ENCODE data around the gene NDST1. TPM values are rescaled to one million over a fixed set of nuclear protein-coding genes. Genes with fewer than 3 reads are reported as not detected.

The NDST1 gene
- polyA plus RNA-seq, 1 donor: 45.4 TPM

DNA sequence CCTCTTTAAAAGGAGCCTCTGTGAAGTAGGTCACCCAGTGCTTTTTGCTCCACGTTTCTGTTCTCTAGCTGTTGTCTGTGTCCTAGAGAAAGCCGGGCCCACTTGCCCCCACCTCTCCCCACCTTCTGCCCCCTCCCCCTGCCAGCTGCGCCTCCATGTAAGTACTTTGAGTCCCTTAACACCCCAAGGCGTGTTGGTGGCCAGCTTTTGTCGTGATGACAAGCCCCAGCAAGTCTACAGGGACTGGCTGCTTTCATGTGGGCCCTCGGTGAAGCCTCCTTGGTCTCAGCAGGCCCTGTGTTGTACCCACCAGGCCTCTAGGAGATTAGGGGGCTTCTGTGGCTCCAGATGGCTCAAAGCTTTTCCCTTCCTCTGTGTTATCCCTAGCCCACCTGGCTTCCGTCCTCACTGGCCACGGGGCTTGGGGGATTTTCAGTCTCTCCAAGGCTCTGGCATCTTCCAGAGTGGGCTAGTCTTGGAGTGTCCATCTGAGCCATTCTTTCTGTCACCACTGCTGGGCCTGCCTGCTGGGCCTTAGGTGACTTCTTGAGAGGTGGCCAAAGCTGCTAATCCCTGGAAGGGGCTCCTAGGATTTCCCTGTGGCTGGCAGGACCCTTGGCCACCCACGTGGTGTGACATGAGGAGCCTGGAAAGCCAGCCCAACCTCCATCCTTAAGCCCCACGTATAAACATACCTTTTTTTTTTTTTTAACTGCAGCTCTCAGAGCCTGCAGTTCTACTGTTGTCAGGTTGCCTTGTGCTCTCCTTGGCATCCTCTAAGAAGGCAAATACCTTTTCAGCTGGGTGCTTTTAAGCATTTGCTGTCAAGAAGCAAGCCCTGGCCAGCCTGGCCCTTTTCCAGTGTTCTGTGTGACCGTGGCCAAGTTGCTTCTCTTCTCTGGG, 1.1 kb upstream of the NDST1 start:
- no peaks in the 10 kb centered on the region for H3K9me3 ChIP-seq (ENCODE audit: control insufficient read depth, low read depth, low read length)
- 20% methylated on average over 1 of the region's 11 CpGs for WGBS (ENCODE audit: insufficient coverage, low lambda C conversion rate)
- no peak overlapping the region for H3K4me3 ChIP-seq (ENCODE audit: low read length)
- H3K36me3 ChIP-seq (ENCODE audit: control insufficient read depth, insufficient read depth, low read length): peaks cover 5% of the 10 kb centered on the region
- H3K4me1 ChIP-seq (ENCODE audit: control insufficient read depth, insufficient read depth, low read length): peaks cover 54% of the 10 kb centered on the region
- H3K27me3 ChIP-seq (ENCODE audit: control insufficient read depth, insufficient read depth, low read length): no peaks in the 10 kb centered on the region
- peak in 1 of 2 donors; percentile 28 for DNase-seq
- H3K27ac ChIP-seq (ENCODE audit: low read length): peak overlapping the region; percentile 39

DNA sequence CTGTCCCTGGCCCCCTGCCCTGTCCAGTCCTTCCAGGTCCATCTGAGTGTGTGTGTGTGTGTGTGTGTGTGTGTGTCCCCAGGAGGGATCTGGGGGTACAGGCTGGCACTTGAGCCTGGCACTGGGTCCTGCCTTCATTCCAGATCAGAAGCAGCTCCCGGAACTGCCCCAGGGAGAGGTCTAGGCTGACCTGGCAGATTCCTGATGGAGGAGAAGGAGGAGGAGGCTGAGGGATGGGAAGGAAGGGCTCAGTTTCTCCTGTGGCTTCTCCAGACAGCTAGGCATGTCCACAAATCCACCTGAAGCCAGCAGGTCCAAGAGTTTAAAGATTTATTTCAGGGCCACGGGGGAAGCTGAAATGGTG, 328 bp downstream of the NDST1 start:
- no peak overlapping the region for H3K27ac ChIP-seq (ENCODE audit: low read length)
- H3K4me1 ChIP-seq (ENCODE audit: control insufficient read depth, insufficient read depth, low read length): peaks cover 66% of the 10 kb centered on the region
- no CpG with 5 or more reads among the region's 2 CpGs for WGBS (ENCODE audit: insufficient coverage, low lambda C conversion rate)
- H3K36me3 ChIP-seq (ENCODE audit: control insufficient read depth, insufficient read depth, low read length): peaks cover 5% of the 10 kb centered on the region
- no peaks in the 10 kb centered on the region for H3K9me3 ChIP-seq (ENCODE audit: control insufficient read depth, low read depth, low read length)
- no peaks in the 10 kb centered on the region for H3K27me3 ChIP-seq (ENCODE audit: control insufficient read depth, insufficient read depth, low read length)
- DNase-seq: no peak
- H3K4me3 ChIP-seq (ENCODE audit: low read length): no peak overlapping the region

DNA sequence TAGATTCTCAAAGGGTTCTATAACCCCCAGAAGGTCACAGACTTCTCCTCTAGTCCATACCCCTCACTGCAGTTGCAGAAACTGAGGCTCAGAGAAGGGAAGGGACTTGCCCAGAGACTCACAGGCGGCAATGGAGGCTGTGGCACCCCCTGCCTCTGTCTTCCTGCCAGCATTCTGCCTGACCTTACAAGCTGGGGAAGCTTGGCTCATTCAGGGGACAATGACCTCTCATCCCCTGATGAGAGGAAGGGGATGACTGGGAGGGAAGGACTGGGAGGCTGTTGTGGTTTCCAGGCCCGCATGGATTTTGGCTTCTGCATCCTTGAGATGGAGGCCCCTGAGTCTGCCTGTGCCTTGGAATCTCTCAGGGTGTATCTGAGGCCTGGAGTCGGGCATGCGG, 897 bp downstream of the NDST1 start:
- H3K27me3 ChIP-seq (ENCODE audit: control insufficient read depth, insufficient read depth, low read length): no peaks in the 10 kb centered on the region
- no peak overlapping the region for H3K27ac ChIP-seq (ENCODE audit: low read length)
- H3K36me3 ChIP-seq (ENCODE audit: control insufficient read depth, insufficient read depth, low read length): peaks cover 5% of the 10 kb centered on the region
- peaks cover 66% of the 10 kb centered on the region for H3K4me1 ChIP-seq (ENCODE audit: control insufficient read depth, insufficient read depth, low read length)
- no peaks in the 10 kb centered on the region for H3K9me3 ChIP-seq (ENCODE audit: control insufficient read depth, low read depth, low read length)
- no peak for DNase-seq
- no peak overlapping the region for H3K4me3 ChIP-seq (ENCODE audit: low read length)
- no CpG with 5 or more reads among the region's 4 CpGs for WGBS (ENCODE audit: insufficient coverage, low lambda C conversion rate)

DNA sequence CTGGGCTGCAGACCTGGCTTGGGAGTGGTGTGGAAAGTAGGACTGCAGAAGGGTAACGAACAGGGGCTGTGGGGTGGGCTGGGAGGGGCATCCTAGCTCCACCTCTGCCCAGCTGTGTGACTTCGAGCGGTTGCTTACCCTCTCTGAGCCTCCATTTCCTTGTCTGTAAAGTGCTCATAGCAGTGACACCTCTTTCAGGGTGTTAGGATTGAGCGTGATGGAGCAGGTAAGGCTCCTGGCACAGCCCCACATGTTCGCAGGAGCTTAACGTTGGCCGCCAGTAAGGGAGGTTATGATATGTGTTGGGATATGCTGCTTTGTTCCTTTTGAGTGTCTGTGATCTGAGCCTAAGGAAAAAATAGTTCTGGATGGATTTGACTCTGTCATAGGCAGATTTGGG, 2.1 kb downstream of the NDST1 start:
- no peaks in the 10 kb centered on the region for H3K9me3 ChIP-seq (ENCODE audit: control insufficient read depth, low read depth, low read length)
- H3K4me3 ChIP-seq (ENCODE audit: low read length): no peak overlapping the region
- H3K4me1 ChIP-seq (ENCODE audit: control insufficient read depth, insufficient read depth, low read length): peaks cover 63% of the 10 kb centered on the region
- peak overlapping the region; percentile 96 for H3K27ac ChIP-seq (ENCODE audit: low read length)
- H3K36me3 ChIP-seq (ENCODE audit: control insufficient read depth, insufficient read depth, low read length): peaks cover 8% of the 10 kb centered on the region
- WGBS (ENCODE audit: insufficient coverage, low lambda C conversion rate): no CpG with 5 or more reads among the region's 7 CpGs
- no peaks in the 10 kb centered on the region for H3K27me3 ChIP-seq (ENCODE audit: control insufficient read depth, insufficient read depth, low read length)
- no peak for DNase-seq

DNA sequence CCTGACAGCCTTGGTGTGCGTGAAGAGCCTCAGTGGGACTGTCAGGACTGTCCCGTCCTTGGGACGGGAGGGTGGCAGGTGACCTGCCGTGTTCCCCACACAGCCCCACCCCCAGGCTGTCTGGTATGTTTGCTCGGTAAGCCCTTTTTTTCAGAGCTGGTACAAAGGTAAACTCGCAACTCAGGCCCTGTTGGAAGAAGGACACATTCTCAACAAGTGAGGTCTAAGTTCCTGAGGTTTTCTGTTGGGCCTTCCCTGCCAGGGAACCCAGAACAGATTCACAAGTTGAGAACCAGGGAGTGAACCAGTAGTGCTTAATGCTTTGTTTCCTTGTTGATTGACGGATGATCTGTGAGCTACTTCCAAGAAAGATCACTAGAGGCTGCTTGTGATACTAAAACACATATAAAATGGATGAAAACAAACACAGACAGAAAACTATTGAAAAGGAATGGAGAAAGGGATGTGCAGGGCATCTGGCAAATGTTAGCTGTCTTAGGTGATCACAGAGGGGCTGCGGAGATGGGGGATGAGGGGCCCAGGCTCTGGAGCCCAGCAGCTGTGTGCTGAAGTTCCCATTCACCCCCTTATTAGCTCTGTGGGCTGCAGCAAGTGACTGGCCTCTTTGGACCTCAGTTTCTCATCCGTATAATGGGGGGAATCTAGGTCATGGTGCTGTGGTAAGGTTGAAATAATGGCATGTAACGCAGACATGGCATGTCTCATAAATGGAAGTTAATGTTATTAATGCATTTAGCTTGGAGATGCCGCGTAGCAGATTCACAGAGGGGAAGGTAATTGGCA, 2.7 kb downstream of the NDST1 start:
- Histone ChIP-seq H3K36me3 (ENCODE audit: control insufficient read depth, insufficient read depth, low read length) (peaks cover 9% of the 10 kb centered on the region), H3K4me1 (ENCODE audit: control insufficient read depth, insufficient read depth, low read length) (peaks cover 65% of the 10 kb centered on the region), H3K4me3 (ENCODE audit: low read length) (no peak overlapping the region), H3K9me3 (ENCODE audit: control insufficient read depth, low read depth, low read length) (no peaks in the 10 kb centered on the region), H3K27me3 (ENCODE audit: control insufficient read depth, insufficient read depth, low read length) (no peaks in the 10 kb centered on the region), H3K27ac (ENCODE audit: low read length) (peak overlapping the region; percentile 96)
- WGBS (ENCODE audit: insufficient coverage, low lambda C conversion rate): 40% methylated on average over 1 of the region's 12 CpGs
- DNase-seq: peak; percentile 93 to 95

DNA sequence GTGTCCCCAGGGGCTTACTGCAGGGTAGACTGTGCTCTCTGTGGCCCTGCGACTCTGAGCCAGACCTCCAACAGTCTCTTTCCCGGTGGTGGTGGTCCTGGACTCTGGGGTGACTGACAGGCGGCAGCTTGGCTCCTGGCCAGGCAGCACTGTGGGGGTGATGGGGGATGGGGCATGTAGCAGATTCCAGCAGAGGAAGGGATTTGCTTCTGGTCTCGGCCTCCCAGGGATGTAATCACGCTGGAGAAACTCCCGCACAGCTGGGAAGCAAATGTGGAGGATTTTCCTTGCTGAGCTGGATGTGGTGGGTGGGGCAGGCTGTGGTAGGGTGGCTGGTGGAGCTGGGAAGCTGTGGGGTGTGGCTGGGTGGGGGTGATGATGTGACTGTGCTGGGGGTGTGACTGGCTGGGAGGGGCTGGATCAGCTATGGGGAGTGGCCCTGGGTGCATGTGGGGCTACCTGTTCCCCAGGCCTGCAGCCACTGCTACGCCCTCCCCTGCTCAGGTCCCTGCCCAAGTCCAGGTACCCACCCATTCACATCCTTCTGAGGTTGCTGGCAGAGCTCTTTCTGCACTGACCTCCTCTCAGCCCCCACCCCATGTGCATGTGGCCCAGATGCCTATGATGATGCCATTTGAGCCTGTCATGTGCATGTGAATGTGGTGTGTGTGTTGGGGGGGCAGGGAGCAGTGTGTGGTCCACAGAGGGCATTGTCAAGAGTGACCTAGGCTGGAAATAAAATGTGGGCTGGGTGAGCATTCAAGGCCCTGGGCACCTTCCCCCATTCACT, 3.8 kb downstream of the NDST1 start:
- DNase-seq: peak; percentile 90 to 94
- H3K27ac ChIP-seq (ENCODE audit: low read length): peak overlapping the region; percentile 96
- H3K4me1 ChIP-seq (ENCODE audit: control insufficient read depth, insufficient read depth, low read length): peaks cover 72% of the 10 kb centered on the region
- H3K36me3 ChIP-seq (ENCODE audit: control insufficient read depth, insufficient read depth, low read length): peaks cover 9% of the 10 kb centered on the region
- no CpG with 5 or more reads among the region's 7 CpGs for WGBS (ENCODE audit: insufficient coverage, low lambda C conversion rate)
- no peaks in the 10 kb centered on the region for H3K27me3 ChIP-seq (ENCODE audit: control insufficient read depth, insufficient read depth, low read length)
- no peak overlapping the region for H3K4me3 ChIP-seq (ENCODE audit: low read length)
- no peaks in the 10 kb centered on the region for H3K9me3 ChIP-seq (ENCODE audit: control insufficient read depth, low read depth, low read length)

DNA sequence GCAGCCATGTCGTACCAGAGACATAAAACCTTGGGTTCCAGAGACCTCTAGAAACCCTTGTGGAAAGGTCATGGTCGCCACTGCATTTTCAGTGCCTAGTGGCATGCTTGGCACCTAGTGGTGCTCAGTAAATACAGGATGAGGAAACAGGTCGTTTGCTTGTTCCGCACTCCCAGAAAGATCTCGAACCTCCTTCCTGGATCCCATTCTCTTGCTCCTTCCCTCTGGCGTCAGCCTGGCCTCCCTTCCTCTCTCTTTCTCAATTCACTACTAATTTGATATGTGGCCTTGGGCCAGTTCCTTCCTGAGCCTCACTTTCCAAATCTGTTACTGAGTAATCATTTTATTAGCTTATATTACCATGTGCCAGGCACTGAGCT, 4.4 kb downstream of the NDST1 start:
- WGBS (ENCODE audit: insufficient coverage, low lambda C conversion rate): 0% methylated on average over 1 of the region's 6 CpGs
- no peaks in the 10 kb centered on the region for H3K9me3 ChIP-seq (ENCODE audit: control insufficient read depth, low read depth, low read length)
- peak overlapping the region; percentile 96 for H3K27ac ChIP-seq (ENCODE audit: low read length)
- no peak overlapping the region for H3K4me3 ChIP-seq (ENCODE audit: low read length)
- peaks cover 70% of the 10 kb centered on the region for H3K4me1 ChIP-seq (ENCODE audit: control insufficient read depth, insufficient read depth, low read length)
- H3K27me3 ChIP-seq (ENCODE audit: control insufficient read depth, insufficient read depth, low read length): no peaks in the 10 kb centered on the region
- no peak for DNase-seq
- H3K36me3 ChIP-seq (ENCODE audit: control insufficient read depth, insufficient read depth, low read length): peaks cover 9% of the 10 kb centered on the region

DNA sequence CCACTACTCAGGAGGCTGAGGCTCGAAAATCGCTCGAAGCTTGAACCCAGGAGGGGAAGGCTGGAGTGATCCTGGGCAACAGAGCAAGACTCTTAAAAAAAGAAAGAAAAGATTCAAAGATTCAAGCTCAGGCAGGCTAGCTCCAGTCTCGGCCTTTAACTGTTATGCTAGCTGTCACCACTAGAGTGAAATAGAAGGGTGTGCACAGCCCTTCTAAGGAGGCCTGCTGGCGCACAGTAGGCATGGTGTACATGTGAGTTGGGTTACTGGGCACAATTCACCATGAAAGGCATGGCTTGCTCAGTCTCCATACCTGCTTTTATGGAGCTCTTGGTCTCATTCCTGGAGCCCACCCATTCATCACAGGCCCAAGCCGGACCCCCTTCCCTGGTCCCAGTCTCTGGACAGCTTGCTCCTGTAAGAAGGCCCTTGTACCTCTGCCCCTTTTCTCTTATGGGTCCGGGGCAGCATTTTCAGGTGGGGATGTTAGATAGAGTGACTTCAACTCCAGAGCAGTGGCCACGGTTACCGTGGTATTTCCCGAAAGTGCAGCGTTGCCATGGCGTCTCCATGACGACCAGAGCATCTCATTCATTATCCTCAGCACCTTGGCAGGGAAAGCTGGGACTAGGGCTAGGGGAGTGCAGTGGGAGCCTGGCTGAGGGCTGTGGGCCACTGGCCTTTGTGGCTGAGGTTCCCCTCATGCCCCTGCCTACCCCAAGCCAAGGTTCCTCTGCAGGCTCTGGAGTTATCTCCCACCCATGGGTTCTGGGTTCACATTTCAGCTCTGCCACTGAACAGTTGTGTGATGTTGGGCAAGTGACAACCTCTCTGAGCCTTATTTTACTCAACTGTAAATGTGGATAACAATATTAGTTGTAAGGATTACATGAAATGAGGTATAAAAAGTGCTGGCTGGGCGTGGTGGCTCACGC, 5.7 kb downstream of the NDST1 start:
- Histone ChIP-seq H3K9me3 (ENCODE audit: control insufficient read depth, low read depth, low read length) (no peaks in the 10 kb centered on the region), H3K4me1 (ENCODE audit: control insufficient read depth, insufficient read depth, low read length) (peaks cover 69% of the 10 kb centered on the region), H3K36me3 (ENCODE audit: control insufficient read depth, insufficient read depth, low read length) (peaks cover 4% of the 10 kb centered on the region), H3K4me3 (ENCODE audit: low read length) (no peak overlapping the region), H3K27me3 (ENCODE audit: control insufficient read depth, insufficient read depth, low read length) (no peaks in the 10 kb centered on the region), H3K27ac (ENCODE audit: low read length) (no peak overlapping the region)
- no CpG with 5 or more reads among the region's 15 CpGs for WGBS (ENCODE audit: insufficient coverage, low lambda C conversion rate)
- no peak for DNase-seq

DNA sequence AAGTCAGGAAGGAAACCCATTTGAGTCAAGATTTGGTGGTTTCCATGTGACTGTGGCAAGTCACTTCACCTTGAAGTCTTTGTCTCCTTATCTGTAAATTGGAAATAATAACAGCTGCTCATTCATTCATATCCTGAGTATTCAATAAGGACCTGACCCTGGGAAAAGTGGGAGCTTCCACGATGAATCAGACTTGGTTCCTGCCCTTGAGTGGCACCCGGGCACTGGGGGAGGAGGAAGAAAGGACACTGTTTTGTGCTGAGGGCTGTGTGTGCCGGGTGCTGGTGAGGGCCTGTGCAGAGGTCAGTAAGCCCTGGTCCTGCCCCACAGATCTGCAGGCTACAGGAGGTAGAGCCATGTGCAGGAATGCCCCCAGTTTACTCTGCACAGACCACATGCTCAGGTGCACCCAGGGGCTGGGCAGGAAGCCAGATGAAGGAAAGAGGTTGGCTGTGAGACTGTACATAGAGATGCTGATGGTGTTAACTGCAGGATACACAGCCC, 6.8 kb downstream of the NDST1 start:
- Histone ChIP-seq H3K4me3 (ENCODE audit: low read length) (no peak overlapping the region), H3K9me3 (ENCODE audit: control insufficient read depth, low read depth, low read length) (no peaks in the 10 kb centered on the region), H3K27me3 (ENCODE audit: control insufficient read depth, insufficient read depth, low read length) (no peaks in the 10 kb centered on the region), H3K4me1 (ENCODE audit: control insufficient read depth, insufficient read depth, low read length) (peaks cover 68% of the 10 kb centered on the region), H3K36me3 (ENCODE audit: control insufficient read depth, insufficient read depth, low read length) (peaks cover 9% of the 10 kb centered on the region), H3K27ac (ENCODE audit: low read length) (no peak overlapping the region)
- WGBS (ENCODE audit: insufficient coverage, low lambda C conversion rate): no CpG with 5 or more reads among the region's 3 CpGs
- no peak for DNase-seq

Data from large intestine (tissue), 3 donors.